H1 (cell line): ENCODE data around the gene KRT1.

Experiments used
- EP300 ChIP-seq, 2 experiments: IDR thresholded peaks; 1 replicate in 1 of 2; 2 replicates in 1 of 2; pipeline ENCODE4 v1.6.1; 2011 to 2012; ENCODE audit warnings: low read depth in 2 of 2, low read length in 2 of 2, mild to moderate bottlenecking in 2 of 2, borderline replicate concordance in 1 of 2, inconsistent platforms in 1 of 2, moderate library complexity in 1 of 2
- TBP ChIP-seq: IDR thresholded peaks from 2 replicates; pipeline ENCODE4 v1.6.1; 2011; ENCODE audit warnings: low read depth, low read length, improper control_type of control experiment

- no peak for TF ChIP-seq TBP
- no peak for TF ChIP-seq EP300 (IDR thresholded peaks at IDR 0.05; ENCODE audit: borderline replicate concordance in 1 of 2, low read depth in 2 of 2, low read length in 2 of 2)
These were observed 51.4 kb downstream of the KRT1 start for GRCh38 chr12:52628841-52629240.
